H1 (cell line): Measurements from ENCODE around the gene NUP188. TPM values are rescaled to one million over a fixed set of nuclear protein-coding genes. Genes with fewer than 3 reads are reported as not detected.

Source experiments
- CTCF ChIA-PET: fragments of 300-600 bp; sonication (Branson Sonifier 250); formaldehyde crosslinking; loops from one replicate; lab custom pipeline; 2021; ENCODE audit not compliant: partially characterized antibody; lab: Charles Lee
- POLR2A ChIA-PET: fragments of 300-600 bp; sonication (Branson Sonifier 250); formaldehyde crosslinking; loops from one replicate; lab custom pipeline; 2021; ENCODE audit warnings: inconsistent platforms; ENCODE audit not compliant: partially characterized antibody; lab: Charles Lee
- DNase-seq, 2 experiments: peaks; one replicate each; pipeline versions ENCODE4 v3.0.0 to v3.0.0-alpha.2; 2010 to 2022; ENCODE audit warnings: low spot score in 2 of 2, low read depth in 1 of 2, mixed read lengths in 1 of 2
- FAIRE-seq: peaks from 2 replicates; lab custom pipeline; 2011; peaks lifted over from hg19 to GRCh38; lab: Jason Lieb, UNC
- H2AFZ ChIP-seq: 2 replicates; pipeline ENCODE4 v1.8.1; 2012; ENCODE audit warnings: low read length, inconsistent platforms
- H2AK5ac ChIP-seq: 2 replicates; pipeline ENCODE4 v1.6.1; 2013; ENCODE audit warnings: low read depth, low read length
- H2BK120ac ChIP-seq: replicated peaks from 2 replicates; pipeline ENCODE3; 2013; ENCODE audit warnings: low read depth, low read length, inconsistent platforms
- H2BK12ac ChIP-seq: 2 replicates; pipeline ENCODE4 v1.6.1; 2013; ENCODE audit warnings: low read depth, low read length
- H2BK15ac ChIP-seq: 2 replicates; pipeline ENCODE4 v1.6.1; 2013; ENCODE audit warnings: low read length
- H2BK20ac ChIP-seq: 2 replicates; pipeline ENCODE4 v1.6.1; 2013; ENCODE audit warnings: low read length
- H2BK5ac ChIP-seq: 2 replicates; pipeline ENCODE4 v1.6.1; 2013; ENCODE audit warnings: low read depth, low read length
- H3K14ac ChIP-seq: 2 replicates; pipeline ENCODE4 v1.6.1; 2013; ENCODE audit warnings: inconsistent platforms; ENCODE audit not compliant: insufficient read length
- H3K18ac ChIP-seq: 2 replicates; pipeline ENCODE4 v1.6.1; 2013; ENCODE audit warnings: low read length; ENCODE audit errors: extremely low read depth
- H3K23ac ChIP-seq: 2 replicates; pipeline ENCODE4 v1.6.1; 2013; ENCODE audit warnings: inconsistent platforms; ENCODE audit not compliant: insufficient read length
- H3K23me2 ChIP-seq: 2 replicates; pipeline ENCODE4 v1.6.1; 2013; ENCODE audit warnings: low read depth, low read length
- H3K27ac ChIP-seq: 2 replicates; pipeline ENCODE4 v1.6.1; 2011; ENCODE audit warnings: low read depth, low read length, inconsistent platforms
- H3K27me3 ChIP-seq, 4 experiments: replicated peaks in 1 of 4; 1 replicate in 1 of 4; 2 replicates in 3 of 4; pipeline versions ENCODE4 v1.6.1 to v1.8.1; 2011 to 2013; ENCODE audit warnings: low read length in 3 of 4, mild to moderate bottlenecking in 3 of 4, inconsistent platforms in 2 of 4, mixed read lengths in 2 of 4, moderate library complexity in 1 of 4; ENCODE audit not compliant: control insufficient read depth in 3 of 4, insufficient read depth in 3 of 4; ENCODE audit errors: extremely low read depth in 1 of 4
- H3K36me3 ChIP-seq, 4 experiments: 2 replicates each; pipeline versions ENCODE4 v1.6.1 to v1.8.1; 2011 to 2013; ENCODE audit warnings: mild to moderate bottlenecking in 4 of 4, low read length in 3 of 4, moderate library complexity in 2 of 4, control low read depth in 1 of 4, inconsistent platforms in 1 of 4; ENCODE audit not compliant: insufficient read depth in 4 of 4, control insufficient read depth in 2 of 4
- H3K4ac ChIP-seq: replicated peaks from 2 replicates; pipeline ENCODE3; 2013; ENCODE audit warnings: low read length, low read depth, mixed read lengths, inconsistent platforms; ENCODE audit not compliant: insufficient read length
- H3K4me1 ChIP-seq, 4 experiments: replicated peaks in 1 of 4; 1 replicate in 1 of 4; 2 replicates in 3 of 4; pipeline versions ENCODE4 v1.6.1 to v1.8.1; 2011 to 2013; ENCODE audit warnings: low read length in 3 of 4, inconsistent platforms in 2 of 4, mixed read lengths in 1 of 4; ENCODE audit not compliant: insufficient read depth in 4 of 4, control insufficient read depth in 3 of 4
- H3K4me2 ChIP-seq, 2 experiments: 2 replicates each; pipeline versions ENCODE4 v1.6.1 to v1.8.1; 2011 to 2013; ENCODE audit warnings: low read depth in 2 of 2, low read length in 2 of 2, control low read depth in 1 of 2, inconsistent platforms in 1 of 2, mild to moderate bottlenecking in 1 of 2; ENCODE audit not compliant: insufficient read depth in 1 of 2
- H3K4me3 ChIP-seq, 4 experiments: fragments of 200-600, 300-600 bp in 1 of 4; sonication (generic), shearing (Covaris generic), sonication (Bioruptor Twin) in 1 of 4; 2 replicates each; pipeline versions ENCODE4 v1.5.1 to v1.8.1; 2011 to 2016; ENCODE audit warnings: low read length in 4 of 4, low read depth in 3 of 4, control low read depth in 2 of 4, inconsistent platforms in 2 of 4, mild to moderate bottlenecking in 2 of 4, mixed read lengths in 1 of 4, moderate library complexity in 1 of 4; ENCODE audit not compliant: insufficient read depth in 2 of 4; ENCODE audit errors: extremely low read depth in 1 of 4
- H3K56ac ChIP-seq: replicated peaks from 2 replicates; pipeline ENCODE3; 2013; ENCODE audit warnings: low read depth, mild to moderate bottlenecking, mixed read lengths, low read length, inconsistent platforms; ENCODE audit not compliant: insufficient read length
- H3K79me1 ChIP-seq: 2 replicates; pipeline ENCODE4 v1.6.1; 2013; ENCODE audit warnings: low read depth, low read length, control low read depth
- H3K79me2 ChIP-seq, 2 experiments: 2 replicates each; pipeline versions ENCODE4 v1.6.1 to v1.8.1; 2012 to 2013; ENCODE audit warnings: low read length in 2 of 2, mild to moderate bottlenecking in 2 of 2, inconsistent platforms in 1 of 2; ENCODE audit not compliant: insufficient read depth in 2 of 2, control insufficient read depth in 1 of 2
- H3K9ac ChIP-seq, 4 experiments: replicated peaks in 1 of 4; 1 replicate in 1 of 4; 2 replicates in 3 of 4; pipeline versions ENCODE4 v1.6.1 to v1.8.1; 2011 to 2013; ENCODE audit warnings: low read depth in 3 of 4, low read length in 3 of 4, control low read depth in 2 of 4, mild to moderate bottlenecking in 2 of 4, moderate library complexity in 2 of 4, inconsistent platforms in 1 of 4; ENCODE audit errors: extremely low read depth in 1 of 4
- H3K9me3 ChIP-seq, 2 experiments: 2 replicates each; pipeline versions ENCODE4 v1.6.1 to v1.8.1; 2012 to 2013; ENCODE audit warnings: mild to moderate bottlenecking in 2 of 2, moderate library complexity in 2 of 2, control low read depth in 1 of 2, inconsistent platforms in 1 of 2, low read depth in 1 of 2, low read length in 1 of 2, mixed read lengths in 1 of 2; ENCODE audit not compliant: insufficient read depth in 2 of 2
- H4K20me1 ChIP-seq, 2 experiments: replicated peaks in 1 of 2; 2 replicates each; pipeline versions ENCODE3 to v1.8.1; 2011 to 2013; ENCODE audit warnings: inconsistent platforms in 2 of 2, low read length in 2 of 2, mild to moderate bottlenecking in 1 of 2; ENCODE audit not compliant: insufficient read depth in 2 of 2, control insufficient read depth in 1 of 2
- H4K5ac ChIP-seq: 2 replicates; pipeline ENCODE4 v1.6.1; 2013; ENCODE audit warnings: low read length, low read depth, mixed read lengths, inconsistent platforms; ENCODE audit not compliant: insufficient read length
- H4K8ac ChIP-seq: 2 replicates; pipeline ENCODE4 v1.8.0; 2013; ENCODE audit warnings: mild to moderate bottlenecking, moderate library complexity, low read length, inconsistent platforms; ENCODE audit not compliant: insufficient read depth; ENCODE audit errors: extremely low read depth
- H4K91ac ChIP-seq: replicated peaks from 2 replicates; pipeline ENCODE3; 2013; ENCODE audit warnings: low read length, mixed read lengths, inconsistent platforms; ENCODE audit not compliant: insufficient read length
- BCL11A ChIP-seq, 2 experiments: IDR thresholded peaks; one replicate each; pipeline ENCODE4 v1.6.1; 2011; ENCODE audit warnings: low read depth in 2 of 2, low read length in 2 of 2, mild to moderate bottlenecking in 2 of 2
- HDAC2 ChIP-seq, 2 experiments: fragments of 300-600 bp in 1 of 2; sonication (generic) in 1 of 2; IDR thresholded peaks; 2 replicates each; pipeline ENCODE4 v1.6.1; 2011 to 2012; ENCODE audit warnings: low read depth in 2 of 2, low read length in 2 of 2, mild to moderate bottlenecking in 2 of 2, moderate library complexity in 2 of 2, borderline replicate concordance in 1 of 2, inconsistent platforms in 1 of 2
- MAFK ChIP-seq: IDR thresholded peaks from 2 replicates; pipeline ENCODE4 v1.6.1; 2012; ENCODE audit warnings: low read depth, mild to moderate bottlenecking, improper control_type of control experiment, low read length
- PHF8 ChIP-seq: fragments of 200-600 bp; sonication (generic); conservative IDR thresholded peaks from 2 replicates; pipeline ENCODE4 v1.7.1; 2012; ENCODE audit warnings: low read depth, mild to moderate bottlenecking, inconsistent platforms, low read length, moderate library complexity
- POLR2AphosphoS5 ChIP-seq: IDR thresholded peaks from 2 replicates; pipeline ENCODE4 v1.6.1; 2011; ENCODE audit warnings: low read depth, low read length
- SIN3A ChIP-seq, 2 experiments: IDR thresholded peaks in 1 of 2; conservative IDR thresholded peaks in 1 of 2; 2 replicates each; pipeline ENCODE4 v1.6.1; 2011 to 2012; ENCODE audit warnings: low read length in 2 of 2, improper control_type of control experiment in 1 of 2, low read depth in 1 of 2, mild to moderate bottlenecking in 1 of 2
- SIRT6 ChIP-seq: IDR thresholded peaks from one replicate; pipeline ENCODE4 v1.7.1; 2012; ENCODE audit warnings: low read length, inconsistent platforms
- SP4 ChIP-seq: IDR thresholded peaks from 2 replicates; pipeline ENCODE4 v1.6.1; 2012; ENCODE audit warnings: low read length, inconsistent platforms
- TAF7 ChIP-seq: optimal IDR thresholded peaks from 2 replicates; pipeline ENCODE3; 2011; ENCODE audit warnings: low read depth, mild to moderate bottlenecking, inconsistent platforms, low read length, moderate library complexity, borderline replicate concordance
- WGBS, 2 experiments: shearing (Covaris generic) in 1 of 2; methylation state at CpG; one replicate each; pipeline versions ENCODE4 v1.1.6 to v1.1.7; 2013 to 2015; ENCODE audit warnings: low lambda C conversion rate in 2 of 2, mixed read lengths in 2 of 2, inconsistent platforms in 1 of 2, low coverage in 1 of 2, missing lambda C conversion rate in 1 of 2; ENCODE audit not compliant: insufficient replicate concordance in 2 of 2, insufficient coverage in 1 of 2, insufficient read length in 1 of 2; ENCODE audit errors: extremely low coverage in 1 of 2, missing lambda C conversion rate in 1 of 2; 5-methylcytosine and 5-hydroxymethylcytosine counted together
- polyA plus RNA-seq, 7 experiments: library from polyadenylated mRNA; depleted of rRNA in 3 of 7; stranded (reverse) in 5 of 7; unstranded in 2 of 7; fragments of >200 nt in 5 of 7; fragments of 200-250 nt in 2 of 7; gene quantifications; 1 replicate in 5 of 7; 2 replicates in 1 of 7; 4 replicates in 1 of 7; pipeline versions ENCODE4 v1.2.1 to v1.2.3, GENCODE V29; 2011 to 2013; ENCODE audit warnings: missing spikeins in 2 of 7, mixed read lengths in 2 of 7
- total RNA-seq: library from RNA; stranded (reverse); fragmentation: NEBNext Ultra II Directional; extraction: Animal tissue kit (Norgen Biotek cat#: 25700); gene quantifications from 2 replicates; pipeline ENCODE4 v1.2.1, GENCODE V29; 2021
- TF ChIP-seq, protein P1 (sequence below): IDR thresholded peaks from 2 replicates; pipeline ENCODE4 v1.6.1; 2012; ENCODE audit warnings: inconsistent platforms

NUP188 gene
- total and polyA plus RNA-seq, 2 of the 8 experiments (the other 6 are each of a cell fraction or from before 2014, with no cell fraction given), result 90.1 to 111 TPM

DNA sequence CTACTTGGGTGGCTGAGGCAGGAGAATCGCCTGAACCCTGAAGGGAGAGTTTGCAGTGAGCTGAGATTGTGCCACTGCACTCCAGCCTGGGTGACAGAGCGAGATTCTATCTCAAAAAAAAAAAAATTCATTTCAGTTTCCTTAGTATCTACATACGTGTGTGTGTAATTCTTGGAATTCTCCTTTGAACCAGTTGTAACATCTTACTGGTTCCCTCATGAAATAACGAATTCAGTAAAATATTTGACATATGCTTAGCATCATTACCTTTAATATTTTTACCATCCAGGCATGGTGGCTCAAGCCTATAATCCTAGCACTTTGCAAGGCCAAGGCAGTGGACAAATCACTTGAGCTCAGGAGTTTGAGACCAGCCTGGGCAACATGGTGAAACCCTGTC lies 17.9 kb upstream of the NUP188 start:
- Histone ChIP-seq H2BK5ac (no peak overlapping the region), H3K4ac (no peak overlapping the region), H4K8ac (no peak overlapping the region), H2BK120ac (no peak overlapping the region), H3K18ac (no peak overlapping the region), H3K36me3 (no peaks in the 10 kb centered on the region), H3K23ac (no peak overlapping the region), H3K27ac (no peak overlapping the region), H2BK20ac (no peak overlapping the region), H3K27me3 (no peaks in the 10 kb centered on the region), H2AK5ac (no peak overlapping the region), H2BK12ac (no peak overlapping the region), H2AFZ (no peak overlapping the region), H3K4me2 (no peak overlapping the region), H3K56ac (no peak overlapping the region), H4K91ac (no peak overlapping the region), H3K9ac (no peak overlapping the region), H4K5ac (no peak overlapping the region), H3K79me2 (no peaks in the 10 kb centered on the region), H3K9me3 (no peaks in the 10 kb centered on the region), H3K14ac (no peak overlapping the region), H3K79me1 (no peaks in the 10 kb centered on the region), H3K4me1 (no peaks in the 10 kb centered on the region; a peak in 1 of 7 replicates), H3K4me3 (no peak overlapping the region), H3K23me2 (no peaks in the 10 kb centered on the region), H2BK15ac (no peak overlapping the region), H4K20me1 (peaks cover 0 to 2% of the 10 kb centered on the region in 2 experiments)
- WGBS, 2 experiments, result 91% methylated on average over 4 of the region's 4 CpGs; no CpG with 5 or more reads in 1 of the 2 experiments
- ChIA-PET CTCF (interaction anchor here (0.5 to 9.7 kb wide), 16 partner anchors 8 to 273 kb away, joined by 3 to 139 read pairs (median 8); partner anchors contain the start of genes KYAT1 and PHYHD1), POLR2A (interaction anchor here (0.7 to 2.7 kb wide), 5 partner anchors 14 to 767 kb away, joined by 3 to 9 read pairs (median 4); no protein-coding TSS in a partner anchor)
- DNase-seq (no peak), FAIRE-seq (no peak)
- TF ChIP-seq, protein P1, sequence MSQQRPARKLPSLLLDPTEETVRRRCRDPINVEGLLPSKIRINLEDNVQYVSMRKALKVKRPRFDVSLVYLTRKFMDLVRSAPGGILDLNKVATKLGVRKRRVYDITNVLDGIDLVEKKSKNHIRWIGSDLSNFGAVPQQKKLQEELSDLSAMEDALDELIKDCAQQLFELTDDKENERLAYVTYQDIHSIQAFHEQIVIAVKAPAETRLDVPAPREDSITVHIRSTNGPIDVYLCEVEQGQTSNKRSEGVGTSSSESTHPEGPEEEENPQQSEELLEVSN, result no peak
- no peak for TF ChIP-seq POLR2AphosphoS5
- TF ChIP-seq SP4, result no peak
- TF ChIP-seq HDAC2 (IDR thresholded peaks at IDR 0.05; ENCODE audit: borderline replicate concordance in 1 of 2, low read depth in 2 of 2, low read length in 2 of 2), result no peak
- TF ChIP-seq SIRT6, result no peak
- no peak for TF ChIP-seq TAF7
- no peak for TF ChIP-seq PHF8
- no peak for TF ChIP-seq SIN3A (conservative IDR thresholded peaks at IDR 0.05 in 1 of 2, IDR thresholded peaks at IDR 0.05 in 1 of 2; ENCODE audit: low read depth in 1 of 2, low read length in 2 of 2)
- no peak for TF ChIP-seq BCL11A (IDR thresholded peaks at IDR 0.05; ENCODE audit: low read depth in 2 of 2, low read length in 2 of 2)
- TF ChIP-seq MAFK, result no peak
